Thymus (tissue), 11 donors: Measurements from ENCODE around the gene PPARG. TPM values are rescaled to one million over a fixed set of nuclear protein-coding genes. Genes with fewer than 3 reads are reported as not detected.
"Not testable (repeated sequence)": the region's sequence is repeated elsewhere in the genome, so short reads cannot be mapped to it uniquely, and the experiment has no call there.

Experiments used
- DNase-seq, 9 donors: peaks; one replicate each; pipeline ENCODE4 v3.0.0-alpha.2; 2013; ENCODE audit warnings: low spot score in 9 of 9, low read depth in 6 of 9, missing footprints in 1 of 9
- H3K27ac ChIP-seq, 2 donors: one replicate each; pipeline ENCODE4 v1.5.1; 2013; ENCODE audit warnings: control low read depth in 1 of 2, low read depth in 1 of 2, low read length in 1 of 2, mild to moderate bottlenecking in 1 of 2, moderate library complexity in 1 of 2
- H3K27me3 ChIP-seq, 2 donors: one replicate each; pipeline ENCODE4 v1.5.1; 2013; ENCODE audit warnings: low read length in 1 of 2; ENCODE audit not compliant: control insufficient read depth in 2 of 2, insufficient read depth in 1 of 2
- H3K36me3 ChIP-seq, 2 donors: one replicate each; pipeline ENCODE4 v1.5.1; 2013; ENCODE audit warnings: low read length in 1 of 2, mild to moderate bottlenecking in 1 of 2, moderate library complexity in 1 of 2; ENCODE audit not compliant: control insufficient read depth in 2 of 2, insufficient read depth in 2 of 2
- H3K4me1 ChIP-seq, 2 donors: one replicate each; pipeline ENCODE4 v1.5.1; 2013; ENCODE audit warnings: low read length in 2 of 2; ENCODE audit not compliant: control insufficient read depth in 2 of 2, insufficient read depth in 2 of 2
- H3K4me3 ChIP-seq, 2 donors: one replicate each; pipeline ENCODE4 v1.5.1; 2013; ENCODE audit warnings: low read length in 2 of 2, control low read depth in 1 of 2, mild to moderate bottlenecking in 1 of 2
- H3K9me3 ChIP-seq, 2 donors: one replicate each; pipeline ENCODE4 v1.5.1; 2013; ENCODE audit warnings: low read length in 1 of 2, mild to moderate bottlenecking in 1 of 2; ENCODE audit not compliant: control insufficient read depth in 2 of 2, insufficient read depth in 1 of 2
- WGBS: extraction: QIAGEN DNeasy Blood & Tissue Kit; methylation state at CpG from one replicate; pipeline ENCODE4 v1.1.7; 2013; 5-methylcytosine and 5-hydroxymethylcytosine counted together
- polyA plus RNA-seq: library from polyadenylated mRNA; stranded (reverse); fragments of 200-250 nt; gene quantifications from one replicate; pipeline ENCODE4 v1.2.3, GENCODE V29; 2013
- total RNA-seq: library from RNA; stranded (reverse); fragments of 120-200 nt; gene quantifications from one replicate; pipeline ENCODE4 v1.2.4, GENCODE V29; 2013
- donor health status: healthy.

PPARG gene
- total and polyA plus RNA-seq, 2 donors: 4.3 to 8.8 TPM

DNA sequence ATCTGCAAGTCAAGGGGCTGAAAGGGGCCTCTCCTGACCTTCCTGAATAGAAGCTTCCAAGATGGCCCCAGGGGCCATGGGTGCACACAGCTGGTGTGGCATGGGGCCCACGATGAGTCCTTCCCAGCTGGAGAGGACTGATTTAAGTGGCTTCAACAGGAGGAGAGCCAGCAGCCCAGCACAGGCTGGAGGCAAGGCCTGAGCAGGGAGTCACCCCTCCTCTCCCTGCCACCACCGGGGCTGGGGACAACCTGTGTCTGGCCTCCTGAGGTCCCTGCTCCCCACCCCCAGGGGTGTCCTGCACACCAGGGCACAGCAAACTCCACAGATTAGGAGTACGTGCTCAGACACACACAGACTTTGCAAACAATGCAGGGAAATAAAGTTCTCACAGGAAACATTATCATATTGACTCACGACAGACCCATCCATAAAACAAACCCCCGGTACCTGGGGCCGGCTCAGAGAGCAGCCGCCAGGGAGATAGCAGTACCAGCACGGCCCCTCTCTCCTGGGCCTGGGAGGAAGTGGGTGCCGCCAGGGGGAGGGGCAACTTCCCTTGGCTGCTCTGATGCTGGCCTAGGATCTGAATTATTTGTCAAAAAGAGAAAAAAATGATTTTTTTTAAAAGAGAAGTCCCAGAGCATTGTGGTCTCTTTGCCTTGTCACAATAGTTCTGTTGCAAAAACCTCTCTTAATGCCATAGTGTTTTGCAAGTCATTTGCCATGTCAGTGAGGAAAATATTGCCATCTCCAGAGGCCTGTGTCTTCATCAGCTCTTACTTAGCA, 173.5 kb downstream of the PPARG start:
- H3K9me3 ChIP-seq: no peaks in the 10 kb centered on the region
- no peaks in the 10 kb centered on the region for H3K27me3 ChIP-seq
- peak overlapping the region in 1 of 2 donors; percentile 11 for H3K27ac ChIP-seq
- whole genome bisulfite sequencing: 31% methylated on average over 9 of the region's 9 CpGs
- peaks cover 2 to 7% of the 10 kb centered on the region in 2 donors for H3K4me1 ChIP-seq
- H3K36me3 ChIP-seq: no peaks in the 10 kb centered on the region
- no peak overlapping the region for H3K4me3 ChIP-seq
- DNase-seq: peak in 2 of 9 donors; percentile 26 to 58

DNA sequence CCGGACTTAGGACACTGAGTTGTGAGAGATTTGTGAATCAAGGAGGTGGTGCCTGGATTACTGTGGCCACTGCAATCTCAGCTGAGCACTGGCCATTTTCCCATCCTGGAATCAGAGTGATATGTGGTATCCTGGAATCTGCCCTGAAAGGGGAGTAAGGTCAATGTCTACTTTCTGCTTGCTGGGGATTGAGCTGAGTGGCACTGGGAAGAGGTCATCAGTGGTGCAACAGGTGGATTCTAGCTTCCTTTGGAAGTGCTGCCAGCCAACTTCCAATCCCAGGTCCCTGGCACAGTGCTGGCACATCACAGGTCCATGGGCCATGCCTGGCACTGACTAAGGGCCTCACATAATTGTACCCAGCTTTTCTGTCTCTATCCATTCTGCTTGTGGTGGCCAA, 174.8 kb downstream of the PPARG start:
- WGBS: 100% methylated on average over 1 of the region's 1 CpG
- Histone ChIP-seq H3K4me3 (no peak overlapping the region), H3K36me3 (no peaks in the 10 kb centered on the region), H3K4me1 (peaks cover 2 to 7% of the 10 kb centered on the region in 2 donors), H3K9me3 (no peaks in the 10 kb centered on the region), H3K27me3 (no peaks in the 10 kb centered on the region), H3K27ac (no peak overlapping the region)
- no peak for DNase-seq

DNA sequence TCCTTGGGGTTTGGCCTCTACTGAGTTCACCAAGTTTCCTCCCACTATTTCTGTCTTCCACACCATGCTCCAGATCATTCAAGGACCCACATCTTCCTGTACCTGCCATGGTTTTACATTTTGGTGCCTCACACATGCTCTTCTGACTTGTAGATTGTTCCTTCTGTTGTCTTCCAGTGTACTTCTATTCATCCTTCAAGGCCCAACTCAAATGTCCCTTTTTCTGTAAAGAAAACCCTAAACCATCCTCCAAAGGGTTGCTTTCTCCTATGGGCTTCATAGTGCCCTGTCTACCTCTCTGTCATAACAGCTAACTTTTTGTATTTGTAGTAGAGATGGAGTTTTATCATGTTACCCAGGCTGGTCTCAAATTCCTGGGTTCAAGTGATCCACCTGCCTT, 175.3 kb downstream of the PPARG start:
- Histone ChIP-seq H3K4me1 (peaks cover 2 to 7% of the 10 kb centered on the region in 2 donors), H3K4me3 (no peak overlapping the region), H3K9me3 (no peaks in the 10 kb centered on the region), H3K36me3 (no peaks in the 10 kb centered on the region), H3K27me3 (no peaks in the 10 kb centered on the region), H3K27ac (no peak overlapping the region)
- DNase-seq: no peak

DNA sequence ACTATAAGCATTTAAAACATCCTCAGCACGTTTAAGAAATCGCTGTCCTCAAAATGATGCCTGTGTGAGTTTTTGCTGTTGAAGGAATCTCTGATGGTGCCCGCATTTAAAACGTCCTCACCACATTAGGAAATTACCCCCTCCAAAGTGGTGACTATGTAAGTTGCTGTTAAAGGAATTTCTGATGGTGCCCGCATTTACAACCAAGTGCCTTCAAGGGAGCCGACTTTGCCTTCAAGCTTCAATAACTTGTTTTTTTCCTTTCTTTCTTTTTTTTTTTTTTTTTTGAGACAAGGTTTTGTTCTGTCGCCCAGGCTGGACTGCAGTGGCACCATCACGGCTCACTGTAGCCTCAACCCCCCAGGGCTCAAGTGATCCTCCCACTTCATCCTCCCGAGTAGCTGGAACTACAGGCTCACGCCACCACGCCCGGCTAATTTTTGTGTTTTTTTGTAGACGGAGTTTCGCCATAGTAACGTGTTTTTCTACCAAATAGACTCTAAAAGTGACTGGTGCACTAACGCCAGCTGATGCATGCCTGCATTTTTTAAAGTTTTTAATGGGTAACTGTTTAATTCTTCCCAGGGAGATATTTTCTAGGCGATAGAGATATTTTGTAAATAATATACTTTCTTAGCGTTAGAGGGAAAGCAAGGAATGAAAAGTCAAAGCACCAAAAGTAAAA, 176.4 kb downstream of the PPARG start:
- no peaks in the 10 kb centered on the region for H3K36me3 ChIP-seq
- 95% methylated on average over 18 of the region's 18 CpGs for WGBS
- H3K4me3 ChIP-seq: no peak overlapping the region
- H3K9me3 ChIP-seq: no peaks in the 10 kb centered on the region
- H3K27me3 ChIP-seq: no peaks in the 10 kb centered on the region
- DNase-seq: no peak
- H3K4me1 ChIP-seq: peaks cover 2 to 7% of the 10 kb centered on the region in 2 donors
- no peak overlapping the region for H3K27ac ChIP-seq

DNA sequence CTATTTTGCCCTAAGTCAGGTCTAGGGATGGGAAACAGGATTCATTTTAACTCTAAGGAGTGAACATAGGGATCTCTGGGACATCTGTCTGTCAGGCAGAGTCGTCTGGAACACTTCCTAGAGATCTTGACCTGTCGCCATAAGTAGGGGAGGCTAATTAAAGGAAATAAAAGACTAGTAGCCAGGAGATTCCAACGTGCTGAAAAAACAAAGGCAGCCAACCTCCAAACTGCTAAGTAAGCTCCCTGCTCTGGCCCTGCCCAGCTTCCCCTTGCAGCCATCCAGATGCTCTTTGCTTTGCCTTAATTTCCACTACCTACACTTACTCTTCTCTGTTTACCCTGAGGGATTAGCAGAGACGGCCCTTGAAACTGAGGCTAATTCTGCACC, 177.0 kb downstream of the PPARG start:
- Histone ChIP-seq H3K36me3 (no peaks in the 10 kb centered on the region), H3K9me3 (no peaks in the 10 kb centered on the region), H3K27me3 (no peaks in the 10 kb centered on the region), H3K4me3 (no peak overlapping the region), H3K27ac (no peak overlapping the region), H3K4me1 (peaks cover 2 to 10% of the 10 kb centered on the region in 2 donors)
- DNase-seq: no peak
- WGBS: 89% methylated on average over 4 of the region's 4 CpGs

DNA sequence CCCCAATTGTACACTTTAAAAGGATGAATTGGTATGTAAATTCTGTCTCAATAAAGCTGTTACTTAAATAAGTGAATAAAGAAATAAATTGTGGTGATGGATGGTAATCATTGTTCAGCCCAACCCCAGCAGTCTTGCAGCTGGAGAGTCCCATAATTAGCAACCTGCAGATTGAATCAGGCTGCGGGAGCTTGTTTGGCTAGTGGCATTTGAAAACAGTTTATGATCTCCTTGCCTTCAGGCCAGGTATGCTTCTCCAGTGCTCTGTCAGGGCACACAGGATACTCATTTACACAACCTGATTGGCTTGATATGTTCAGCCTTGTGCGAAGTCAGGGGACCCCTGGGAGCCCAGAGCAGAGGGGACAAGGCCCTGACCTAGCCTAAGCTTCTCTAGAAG, 178.9 kb downstream of the PPARG start:
- Histone ChIP-seq H3K27ac (no peak overlapping the region), H3K4me1 (peaks cover 0 to 9% of the 10 kb centered on the region in 2 donors), H3K9me3 (no peaks in the 10 kb centered on the region), H3K4me3 (no peak overlapping the region), H3K27me3 (no peaks in the 10 kb centered on the region), H3K36me3 (no peaks in the 10 kb centered on the region)
- no peak for DNase-seq
- WGBS: 97% methylated on average over 2 of the region's 2 CpGs

DNA sequence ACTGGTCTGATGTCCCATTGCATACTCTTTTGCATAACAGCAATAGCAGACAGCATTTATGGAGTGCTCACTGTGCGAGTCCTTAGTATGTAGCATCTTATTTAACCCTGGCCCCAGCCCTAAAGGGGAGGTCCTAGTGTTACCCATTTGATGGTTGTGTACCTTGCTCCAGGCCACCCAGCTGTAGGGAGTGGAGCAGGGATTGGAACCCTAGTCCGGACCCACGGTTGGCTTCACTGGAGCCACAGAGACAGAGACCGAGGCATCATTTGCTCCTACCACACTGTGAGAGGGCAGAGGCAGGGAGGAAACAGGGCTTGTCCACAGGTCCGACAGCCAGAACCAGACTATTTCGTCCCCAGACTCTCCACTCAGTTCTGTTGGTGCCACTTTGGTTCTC, 179.4 kb downstream of the PPARG start:
- 99% methylated on average over 6 of the region's 6 CpGs for WGBS
- DNase-seq: no peak
- H3K36me3 ChIP-seq: no peaks in the 10 kb centered on the region
- no peak overlapping the region for H3K27ac ChIP-seq
- H3K4me3 ChIP-seq: no peak overlapping the region
- peaks cover 0 to 9% of the 10 kb centered on the region in 2 donors for H3K4me1 ChIP-seq
- H3K9me3 ChIP-seq: no peaks in the 10 kb centered on the region
- no peaks in the 10 kb centered on the region for H3K27me3 ChIP-seq

DNA sequence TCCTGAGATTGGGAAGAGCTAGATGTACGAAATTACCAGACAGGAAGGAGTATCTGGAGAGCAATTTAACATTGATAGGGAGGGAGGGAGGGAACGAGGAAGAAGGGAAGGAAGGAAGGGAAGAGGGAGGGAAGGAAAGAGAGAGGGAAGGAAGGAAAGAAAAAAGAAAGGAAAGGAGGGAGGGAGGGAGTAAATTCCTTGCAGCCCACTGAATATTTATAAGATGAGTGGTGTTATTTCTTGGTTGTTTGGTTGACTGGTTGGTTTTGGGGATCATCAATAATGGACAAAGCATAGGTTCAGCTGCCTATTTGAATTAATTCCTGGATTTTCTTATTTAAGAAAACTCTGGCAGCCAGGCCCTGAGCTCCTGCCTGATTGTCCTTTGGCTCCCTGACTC, 179.9 kb downstream of the PPARG start:
- H3K4me1 ChIP-seq: peaks cover 0 to 9% of the 10 kb centered on the region in 2 donors
- no peak overlapping the region for H3K4me3 ChIP-seq
- no peaks in the 10 kb centered on the region for H3K36me3 ChIP-seq
- H3K27ac ChIP-seq: no peak overlapping the region
- 82% methylated on average over 2 of the region's 2 CpGs for WGBS
- DNase-seq: no peak
- no peaks in the 10 kb centered on the region for H3K9me3 ChIP-seq
- H3K27me3 ChIP-seq: no peaks in the 10 kb centered on the region

DNA sequence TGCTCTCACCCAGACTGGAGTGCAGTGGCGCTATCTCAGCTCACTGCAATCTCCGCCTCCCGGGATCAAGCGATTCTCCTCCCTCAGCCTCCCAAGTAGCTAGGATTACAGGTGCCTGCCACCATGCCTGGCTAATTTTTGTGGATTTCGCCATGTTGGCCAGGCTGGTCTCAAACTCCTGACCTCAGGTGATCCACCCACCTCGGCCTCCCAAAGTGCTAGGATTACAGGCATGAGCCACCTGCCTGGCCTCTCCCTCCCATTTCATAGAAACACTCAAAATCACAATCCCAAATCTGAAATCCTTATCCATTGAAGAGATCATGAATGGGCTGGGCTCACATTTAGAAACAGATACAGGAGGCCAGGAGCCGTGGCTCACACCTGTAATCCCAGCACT, 180.4 kb downstream of the PPARG start:
- WGBS: 86% methylated on average over 7 of the region's 7 CpGs
- not testable (repeated sequence) for H3K36me3 ChIP-seq, DNase-seq, H3K27me3 ChIP-seq, H3K9me3 ChIP-seq, H3K4me3 ChIP-seq, H3K27ac ChIP-seq, H3K4me1 ChIP-seq
